HEK293 (cell line): Measurements from ENCODE around the gene SLC38A6.

Experiments used
- CTCF ChIA-PET: fragments of 350-600 bp; formaldehyde crosslinking; extraction: SDS; loops from one replicate; lab custom pipeline; 2021; ENCODE audit warnings: antibody characterized with exemption; lab: Yijun Ruan, JAX
- POLR2A ChIA-PET: fragments of 300-600 bp; formaldehyde crosslinking; extraction: SDS; loops from one replicate; lab custom pipeline; 2020; ENCODE audit warnings: antibody characterized with exemption, inconsistent platforms; lab: Yijun Ruan, JAX
- H3K27ac ChIP-seq: fragments of 200-500 bp; sonication (Bioruptor generic); 2 replicates; pipeline ENCODE4 v1.5.1; 2014; ENCODE audit warnings: low read depth, low read length, control low read depth, inconsistent platforms; ENCODE audit errors: extremely low read depth
- H3K36me3 ChIP-seq, 2 experiments: fragments of 200-500 bp in 1 of 2; sonication (Bioruptor generic) in 1 of 2; 1 replicate in 1 of 2; 2 replicates in 1 of 2; pipeline ENCODE4 v1.5.1; 2014 to 2017; ENCODE audit warnings: inconsistent platforms in 2 of 2, low read length in 2 of 2; ENCODE audit not compliant: control insufficient read depth in 2 of 2, insufficient read depth in 1 of 2
- H3K4me1 ChIP-seq: fragments of 200-500 bp; sonication (Bioruptor generic); 2 replicates; pipeline ENCODE4 v1.5.1; 2014; ENCODE audit warnings: mild to moderate bottlenecking, low read length, inconsistent platforms; ENCODE audit not compliant: control insufficient read depth, insufficient read depth
- H3K4me3 ChIP-seq: 2 replicates; pipeline ENCODE4 v1.5.1; 2011; ENCODE audit warnings: low read depth, mild to moderate bottlenecking, control low read depth, low read length, moderate library complexity
- H3K9me3 ChIP-seq: fragments of 200-500 bp; sonication (Bioruptor generic); 2 replicates; pipeline ENCODE4 v1.5.1; 2014; ENCODE audit warnings: low read depth, low read length, inconsistent platforms; ENCODE audit not compliant: control insufficient read depth, insufficient read depth
- CTCF ChIP-seq: fragments of 450-650 bp; formaldehyde crosslinking; IDR thresholded peaks from 2 replicates; pipeline ENCODE4 v1.5.1; 2016; ENCODE audit warnings: missing biosample characterization, missing genetic modification characterization
- MEIS1 ChIP-seq: sonication (generic); formaldehyde crosslinking; IDR thresholded peaks from 2 replicates; pipeline ENCODE4 v1.8.1; 2022; ENCODE audit warnings: missing genetic modification reagents, mild to moderate bottlenecking, borderline replicate concordance
- OVOL3 ChIP-seq: fragments of 450-650 bp; formaldehyde crosslinking; IDR thresholded peaks from 2 replicates; pipeline ENCODE4 v1.5.1; 2016; ENCODE audit warnings: missing biosample characterization, missing genetic modification characterization
- SCRT2 ChIP-seq: fragments of 450-650 bp; formaldehyde crosslinking; IDR thresholded peaks from 2 replicates; pipeline ENCODE4 v1.5.1; 2016; ENCODE audit warnings: missing biosample characterization, missing genetic modification characterization
- SP3 ChIP-seq: fragments of 450-650 bp; formaldehyde crosslinking; IDR thresholded peaks from 2 replicates; pipeline ENCODE4 v1.5.1; 2016; ENCODE audit warnings: missing biosample characterization, missing genetic modification characterization
- TRIM28 ChIP-seq: IDR thresholded peaks from 2 replicates; pipeline ENCODE4 v1.6.1; 2011; ENCODE audit warnings: low read length, control low read depth, borderline replicate concordance
- ZBTB21 ChIP-seq: fragments of 450-650 bp; formaldehyde crosslinking; IDR thresholded peaks from 2 replicates; pipeline ENCODE4 v1.5.1; 2017; ENCODE audit warnings: missing biosample characterization, missing genetic modification characterization
- ZFHX2 ChIP-seq: fragments of 450-650 bp; formaldehyde crosslinking; conservative IDR thresholded peaks from 2 replicates; pipeline ENCODE4 v1.5.1; 2016; ENCODE audit warnings: missing biosample characterization, missing genetic modification characterization
- ZNF112 ChIP-seq: fragments of 450-650 bp; formaldehyde crosslinking; IDR thresholded peaks from 2 replicates; pipeline ENCODE4 v1.5.0; 2017; ENCODE audit warnings: missing biosample characterization, missing genetic modification characterization
- ZNF138 ChIP-seq: fragments of 450-650 bp; formaldehyde crosslinking; IDR thresholded peaks from 2 replicates; pipeline ENCODE4 v1.5.1; 2016; ENCODE audit warnings: missing biosample characterization, missing genetic modification characterization, borderline replicate concordance
- ZNF157 ChIP-seq: fragments of 450-650 bp; formaldehyde crosslinking; IDR thresholded peaks from 2 replicates; pipeline ENCODE4 v1.5.1; 2016; ENCODE audit warnings: missing biosample characterization, missing genetic modification characterization
- ZNF174 ChIP-seq: fragments of 450-650 bp; formaldehyde crosslinking; IDR thresholded peaks from 2 replicates; pipeline ENCODE4 v1.5.0; 2017; ENCODE audit warnings: missing biosample characterization, mild to moderate bottlenecking, missing genetic modification characterization
- ZNF211 ChIP-seq: fragments of 450-650 bp; formaldehyde crosslinking; IDR thresholded peaks from 2 replicates; pipeline ENCODE4 v1.5.1; 2016; ENCODE audit warnings: low read depth, missing biosample characterization, missing genetic modification characterization
- ZNF354C ChIP-seq: fragments of 450-650 bp; formaldehyde crosslinking; IDR thresholded peaks from 2 replicates; pipeline ENCODE4 v1.5.1; 2016; ENCODE audit warnings: missing biosample characterization, missing genetic modification characterization, low read depth, borderline replicate concordance
- ZNF391 ChIP-seq: fragments of 450-650 bp; formaldehyde crosslinking; IDR thresholded peaks from 2 replicates; pipeline ENCODE4 v1.5.1; 2016; ENCODE audit warnings: low read depth, missing biosample characterization, missing genetic modification characterization, borderline replicate concordance
- ZNF544 ChIP-seq: fragments of 450-650 bp; formaldehyde crosslinking; IDR thresholded peaks from 2 replicates; pipeline ENCODE4 v1.5.0; 2017; ENCODE audit warnings: missing biosample characterization, missing genetic modification characterization
- ZNF560 ChIP-seq: fragments of 450-650 bp; formaldehyde crosslinking; IDR thresholded peaks from 2 replicates; pipeline ENCODE4 v1.5.1; 2017; ENCODE audit warnings: missing biosample characterization, missing genetic modification characterization, borderline replicate concordance
- ZNF596 ChIP-seq: fragments of 450-650 bp; IDR thresholded peaks from 2 replicates; pipeline ENCODE4 v1.5.0; 2018; ENCODE audit warnings: missing biosample characterization, mild to moderate bottlenecking, missing genetic modification characterization, moderate library complexity
- ZNF623 ChIP-seq: fragments of 450-650 bp; formaldehyde crosslinking; IDR thresholded peaks from 2 replicates; pipeline ENCODE4 v1.5.1; 2016; ENCODE audit warnings: missing biosample characterization, missing genetic modification characterization
- ZNF785 ChIP-seq: fragments of 450-650 bp; formaldehyde crosslinking; IDR thresholded peaks from 2 replicates; pipeline ENCODE4 v1.5.1; 2016; ENCODE audit warnings: missing biosample characterization, missing genetic modification characterization
- ZNF837 ChIP-seq: fragments of 450-650 bp; formaldehyde crosslinking; IDR thresholded peaks from 2 replicates; pipeline ENCODE4 v1.5.1; 2016; ENCODE audit warnings: missing biosample characterization, missing genetic modification characterization
- ZSCAN5A ChIP-seq: fragments of 450-650 bp; formaldehyde crosslinking; IDR thresholded peaks from 2 replicates; pipeline ENCODE4 v1.5.1; 2016; ENCODE audit warnings: missing biosample characterization, missing genetic modification characterization

SLC38A6 gene

GRCh38 chr14:61047021-61047420 is 66.0 kb downstream of the SLC38A6 start:
- CTCF ChIA-PET, result no interaction called here
- Histone ChIP-seq H3K36me3 (no peaks in the 10 kb centered on the region), H3K27ac (no peak overlapping the region), H3K4me3 (no peak overlapping the region), H3K4me1 (no peaks in the 10 kb centered on the region), H3K9me3 (no peaks in the 10 kb centered on the region)
- TF ChIP-seq ZNF391 (tag by site-specific recombination) (no peak), TRIM28 (no peak), ZNF560 (tag by site-specific recombination) (no peak), ZNF354C (tag by site-specific recombination) (no peak)
- POLR2A ChIA-PET, result no interaction called here

GRCh38 chr14:61048640-61049039 is 67.6 kb downstream of the SLC38A6 start:
- no peaks in the 10 kb centered on the region for H3K9me3 ChIP-seq
- H3K4me3 ChIP-seq, result no peak overlapping the region
- no peaks in the 10 kb centered on the region for H3K36me3 ChIP-seq
- no peak overlapping the region for H3K27ac ChIP-seq
- ChIA-PET CTCF (no interaction called here), POLR2A (no interaction called here)
- TF ChIP-seq SCRT2 (tag by site-specific recombination) (no peak), OVOL3 (no peak), ZNF112 (tag by site-specific recombination) (no peak), ZNF623 (tag by site-specific recombination) (no peak), ZBTB21 (tag by site-specific recombination) (no peak)
- no peaks in the 10 kb centered on the region for H3K4me1 ChIP-seq

- Histone ChIP-seq H3K9me3 (no peaks in the 10 kb centered on the region), H3K4me3 (no peak overlapping the region), H3K4me1 (no peaks in the 10 kb centered on the region), H3K27ac (no peak overlapping the region), H3K36me3 (no peaks in the 10 kb centered on the region)
- POLR2A ChIA-PET, result no interaction called here
- TF ChIP-seq ZNF174 (tag by site-specific recombination), result no peak
- no peak for TF ChIP-seq CTCF (tag by site-specific recombination)
- TF ChIP-seq ZSCAN5A (tag by site-specific recombination), result no peak
- TF ChIP-seq ZNF596 (tag by site-specific recombination), result no peak
- TF ChIP-seq, all 188 proteins: peak for 0
- CTCF ChIA-PET, result no interaction called here
Measured at GRCh38 chr14:61050417-61050816, 69.4 kb downstream of the SLC38A6 start.

GRCh38 chr14:61051051-61051450 is 70.0 kb downstream of the SLC38A6 start:
- no peak for TF ChIP-seq ZNF211 (tag by site-specific recombination)
- no peak for TF ChIP-seq MEIS1 (CRISPR knock-in tag)
- TF ChIP-seq SP3 (tag by site-specific recombination), result no peak
- no peak for TF ChIP-seq ZNF837 (tag by site-specific recombination)
- TF ChIP-seq ZNF138 (tag by site-specific recombination), result no peak
- no peak for TF ChIP-seq ZNF157 (tag by site-specific recombination)
- TF ChIP-seq ZFHX2 (tag by site-specific recombination), result no peak
- TF ChIP-seq ZNF785 (tag by site-specific recombination), result no peak
- TF ChIP-seq ZNF544 (tag by site-specific recombination), result no peak
- TF ChIP-seq, all 188 proteins: peak for 0
- Histone ChIP-seq H3K36me3 (no peaks in the 10 kb centered on the region), H3K4me1 (no peaks in the 10 kb centered on the region), H3K4me3 (no peak overlapping the region), H3K27ac (no peak overlapping the region), H3K9me3 (no peaks in the 10 kb centered on the region)
- POLR2A ChIA-PET, result no interaction called here
- CTCF ChIA-PET, result interaction anchor here (0.9 kb wide), 1 partner anchor 20 kb away, joined by 3 read pairs; no protein-coding TSS in a partner anchor
